ENCODE measurements around the gene NRXN3.

Gene NRXN3

DNA sequence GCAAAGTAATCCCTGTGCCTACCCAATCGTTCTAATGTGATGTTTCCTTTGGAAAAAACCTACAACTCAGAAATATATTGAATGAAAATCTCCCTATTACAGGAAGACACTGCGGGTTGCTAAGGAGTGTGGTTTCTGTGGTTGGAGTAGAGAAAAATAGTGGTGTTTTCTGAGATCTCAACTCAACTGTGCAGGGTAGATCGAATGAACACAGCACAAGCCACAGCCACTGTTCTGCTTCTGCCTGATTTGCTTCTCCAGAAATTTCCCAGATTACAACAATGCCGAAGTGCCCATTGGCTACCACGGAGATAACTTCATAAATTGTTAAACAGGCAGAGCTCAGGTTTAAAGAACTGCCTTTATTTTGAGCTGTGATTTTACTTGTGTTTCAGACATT lies 1560.8 kb downstream of the NRXN3 start:
- ChIA-PET CTCF (no interaction called here), POLR2A (no interaction called here)
- TF ChIP-seq, protein P1, sequence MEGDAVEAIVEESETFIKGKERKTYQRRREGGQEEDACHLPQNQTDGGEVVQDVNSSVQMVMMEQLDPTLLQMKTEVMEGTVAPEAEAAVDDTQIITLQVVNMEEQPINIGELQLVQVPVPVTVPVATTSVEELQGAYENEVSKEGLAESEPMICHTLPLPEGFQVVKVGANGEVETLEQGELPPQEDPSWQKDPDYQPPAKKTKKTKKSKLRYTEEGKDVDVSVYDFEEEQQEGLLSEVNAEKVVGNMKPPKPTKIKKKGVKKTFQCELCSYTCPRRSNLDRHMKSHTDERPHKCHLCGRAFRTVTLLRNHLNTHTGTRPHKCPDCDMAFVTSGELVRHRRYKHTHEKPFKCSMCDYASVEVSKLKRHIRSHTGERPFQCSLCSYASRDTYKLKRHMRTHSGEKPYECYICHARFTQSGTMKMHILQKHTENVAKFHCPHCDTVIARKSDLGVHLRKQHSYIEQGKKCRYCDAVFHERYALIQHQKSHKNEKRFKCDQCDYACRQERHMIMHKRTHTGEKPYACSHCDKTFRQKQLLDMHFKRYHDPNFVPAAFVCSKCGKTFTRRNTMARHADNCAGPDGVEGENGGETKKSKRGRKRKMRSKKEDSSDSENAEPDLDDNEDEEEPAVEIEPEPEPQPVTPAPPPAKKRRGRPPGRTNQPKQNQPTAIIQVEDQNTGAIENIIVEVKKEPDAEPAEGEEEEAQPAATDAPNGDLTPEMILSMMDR (IDR thresholded peaks at IDR 0.05; ENCODE audit: control extremely low read depth, extremely low read depth, low read depth, missing control alignments), result no peak
- no peak for DNase-seq (ENCODE audit: extremely low spot score)

GRCh38 chr14:79732911-79733655 lies 1562.9 kb downstream of the NRXN3 start:
- no peak for DNase-seq (ENCODE audit: extremely low spot score)
- POLR2A ChIA-PET, result no interaction called here
- TF ChIP-seq, protein P1 (IDR thresholded peaks at IDR 0.05; ENCODE audit: control extremely low read depth, extremely low read depth, low read depth, missing control alignments), result no peak
- CTCF ChIA-PET, result no interaction called here

GRCh38 chr14:79734151-79734550 lies 1564.0 kb downstream of the NRXN3 start:
- DNase-seq (ENCODE audit: extremely low spot score), result no peak
- CTCF ChIA-PET, result interaction anchor here (1.9 kb wide), 1 partner anchor 14 kb away, joined by 4 read pairs; no protein-coding TSS in a partner anchor
- POLR2A ChIA-PET, result no interaction called here
- TF ChIP-seq, protein P1 (IDR thresholded peaks at IDR 0.05; ENCODE audit: control extremely low read depth, extremely low read depth, low read depth, missing control alignments), result no peak

- CTCF ChIA-PET, result interaction anchor here (0.8 to 1.9 kb wide), 4 partner anchors 9 to 23 kb away, joined by 3 to 4 read pairs (median 3); no protein-coding TSS in a partner anchor
- POLR2A ChIA-PET, result no interaction called here
- DNase-seq (ENCODE audit: extremely low spot score), result no peak
Measured at GRCh38 chr14:79734656-79735055, 1564.5 kb downstream of the NRXN3 start.

GRCh38 chr14:79735121-79735520 lies 1564.9 kb downstream of the NRXN3 start:
- no peak for DNase-seq (ENCODE audit: extremely low spot score)
- ChIA-PET CTCF (interaction anchor here (0.8 to 1.9 kb wide), 4 partner anchors 9 to 22 kb away, joined by 3 to 4 read pairs (median 3); no protein-coding TSS in a partner anchor), POLR2A (no interaction called here)
- TF ChIP-seq, protein P1 (IDR thresholded peaks at IDR 0.05; ENCODE audit: control extremely low read depth, extremely low read depth, low read depth, missing control alignments), result no peak

More at GRCh38 chr14:79734656-79735055, 1564.5 kb downstream of the NRXN3 start:
- TF ChIP-seq, protein P1 (IDR thresholded peaks at IDR 0.05; ENCODE audit: control extremely low read depth, extremely low read depth, low read depth, missing control alignments), result no peak

GRCh38 chr14:79740066-79740601 lies 1570.0 kb downstream of the NRXN3 start:
- no peak for DNase-seq (ENCODE audit: extremely low spot score)
- TF ChIP-seq, protein P1 (IDR thresholded peaks at IDR 0.05; ENCODE audit: control extremely low read depth, extremely low read depth, low read depth, missing control alignments), result no peak
- ChIA-PET POLR2A (no interaction called here), CTCF (no interaction called here)
